ENCODE data around the gene ATP5F1A.

- no peak for TF ChIP-seq CTCF (IDR thresholded peaks at IDR 0.05)
- no peak for TF ChIP-seq EP300 (IDR thresholded peaks at IDR 0.05)
- no peak for TF ChIP-seq POLR2AphosphoS5 (IDR thresholded peaks at IDR 0.05)
Measured at GRCh38 chr18:46062781-46063180, 35.3 kb downstream of the ATP5F1A start.

Data from upper lobe of left lung (tissue), 4 donors.